ENCODE results near the gene NOTCH3.

NOTCH3 gene

GRCh38 chr19:15222738-15223648 is 22.2 kb upstream of the NOTCH3 start:
- TF ChIP-seq, protein P1, sequence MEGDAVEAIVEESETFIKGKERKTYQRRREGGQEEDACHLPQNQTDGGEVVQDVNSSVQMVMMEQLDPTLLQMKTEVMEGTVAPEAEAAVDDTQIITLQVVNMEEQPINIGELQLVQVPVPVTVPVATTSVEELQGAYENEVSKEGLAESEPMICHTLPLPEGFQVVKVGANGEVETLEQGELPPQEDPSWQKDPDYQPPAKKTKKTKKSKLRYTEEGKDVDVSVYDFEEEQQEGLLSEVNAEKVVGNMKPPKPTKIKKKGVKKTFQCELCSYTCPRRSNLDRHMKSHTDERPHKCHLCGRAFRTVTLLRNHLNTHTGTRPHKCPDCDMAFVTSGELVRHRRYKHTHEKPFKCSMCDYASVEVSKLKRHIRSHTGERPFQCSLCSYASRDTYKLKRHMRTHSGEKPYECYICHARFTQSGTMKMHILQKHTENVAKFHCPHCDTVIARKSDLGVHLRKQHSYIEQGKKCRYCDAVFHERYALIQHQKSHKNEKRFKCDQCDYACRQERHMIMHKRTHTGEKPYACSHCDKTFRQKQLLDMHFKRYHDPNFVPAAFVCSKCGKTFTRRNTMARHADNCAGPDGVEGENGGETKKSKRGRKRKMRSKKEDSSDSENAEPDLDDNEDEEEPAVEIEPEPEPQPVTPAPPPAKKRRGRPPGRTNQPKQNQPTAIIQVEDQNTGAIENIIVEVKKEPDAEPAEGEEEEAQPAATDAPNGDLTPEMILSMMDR (IDR thresholded peaks at IDR 0.05; ENCODE audit: low read depth, low read length), result no peak
- H3K4me3 ChIP-seq (replicated peaks in 1 of 2; ENCODE audit: low read depth in 2 of 2, low read length in 2 of 2), result peak overlapping the region; percentile 64 to 68
- peak; percentile 97 to 98 for DNase-seq (ENCODE audit: low read depth in 2 of 2)

DNA sequence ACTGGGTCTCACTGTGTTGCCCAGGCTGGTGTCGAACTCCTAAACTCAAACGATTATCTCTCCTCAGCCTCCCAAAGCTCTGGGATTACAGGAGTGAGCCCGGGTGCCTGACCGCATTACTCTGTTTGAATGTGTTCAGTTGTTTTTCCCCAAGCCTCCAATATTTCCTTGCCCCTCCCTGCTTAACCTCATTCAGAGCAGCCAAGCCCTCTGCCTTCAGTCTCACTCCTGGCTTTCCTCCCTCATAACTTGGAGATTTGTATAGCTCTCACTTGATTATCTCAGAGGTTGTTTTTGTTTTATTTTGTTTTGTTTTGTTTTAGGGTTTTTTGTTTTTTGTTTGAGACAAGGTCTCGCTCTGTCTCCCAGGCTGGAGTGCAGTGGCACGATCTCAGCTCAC is 20.0 kb upstream of the NOTCH3 start:
- DNase-seq (ENCODE audit: low read depth in 2 of 2), result no peak
- TF ChIP-seq, protein P1 (IDR thresholded peaks at IDR 0.05; ENCODE audit: low read depth, low read length), result no peak
- no peak overlapping the region for H3K4me3 ChIP-seq (replicated peaks in 1 of 2; ENCODE audit: low read depth in 2 of 2, low read length in 2 of 2)

DNA sequence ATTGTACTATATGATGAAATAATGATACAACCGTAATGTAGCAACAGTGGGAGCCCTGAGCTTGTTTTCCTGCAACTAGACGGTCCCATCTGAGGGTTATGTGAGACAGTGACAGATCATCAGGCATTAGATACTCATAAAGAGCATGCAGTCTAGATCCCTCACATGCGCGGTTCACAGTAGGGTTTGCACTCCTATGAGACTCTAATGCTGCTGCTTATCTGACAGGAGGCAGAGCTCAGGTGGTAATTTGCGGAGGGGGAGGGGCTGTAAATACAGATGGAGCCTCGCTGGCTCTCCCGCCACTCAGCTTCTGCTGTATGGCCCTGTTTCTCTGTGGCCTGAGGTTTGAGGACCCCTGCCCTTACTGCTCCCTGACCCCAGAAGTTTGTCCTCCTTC is 17.7 kb upstream of the NOTCH3 start:
- TF ChIP-seq, protein P1 (IDR thresholded peaks at IDR 0.05; ENCODE audit: low read depth, low read length), result no peak
- no peak for DNase-seq (ENCODE audit: low read depth in 2 of 2)
- H3K4me3 ChIP-seq (replicated peaks in 1 of 2; ENCODE audit: low read depth in 2 of 2, low read length in 2 of 2), result no peak overlapping the region

- no peak overlapping the region for H3K4me3 ChIP-seq (replicated peaks in 1 of 2; ENCODE audit: low read depth in 2 of 2, low read length in 2 of 2)
- TF ChIP-seq, protein P1 (IDR thresholded peaks at IDR 0.05; ENCODE audit: low read depth, low read length), result no peak
- DNase-seq (ENCODE audit: low read depth in 2 of 2), result no peak
These were observed 15.6 kb upstream of the NOTCH3 start for GRCh38 chr19:15216363-15216762.

DNA sequence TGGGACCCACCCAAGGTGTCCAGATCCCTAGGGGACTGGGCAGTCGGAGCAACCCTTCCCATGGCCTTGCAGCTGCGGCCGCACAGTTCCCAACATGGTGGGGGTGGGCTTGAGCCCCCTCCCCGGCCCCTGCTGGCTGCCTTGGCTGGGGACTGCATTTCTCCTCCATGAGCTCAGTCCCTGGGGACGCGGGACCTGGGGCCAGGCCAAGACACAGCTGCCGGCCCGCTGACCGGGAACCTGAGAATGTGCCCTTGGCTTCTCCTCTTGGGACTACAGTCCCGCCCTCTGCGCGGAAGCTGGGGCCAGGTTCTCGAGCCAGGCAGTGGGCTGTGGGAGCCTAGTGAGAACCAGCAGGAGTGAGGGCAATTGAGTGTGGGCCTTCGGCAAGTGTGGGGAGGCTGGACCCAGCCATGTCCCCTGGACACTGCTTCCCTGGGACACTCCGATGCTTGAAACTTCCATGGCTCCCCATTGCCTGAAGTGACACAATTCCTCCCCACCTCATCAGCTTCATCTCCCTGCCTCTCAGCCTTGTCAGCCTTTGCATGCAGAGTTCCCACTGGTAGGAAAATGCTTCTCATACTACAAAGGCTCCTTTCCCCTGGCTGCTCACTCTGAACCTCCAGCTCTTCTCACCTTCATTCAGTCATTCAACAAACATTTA is 13.1 kb upstream of the NOTCH3 start:
- TF ChIP-seq, protein P1 (IDR thresholded peaks at IDR 0.05; ENCODE audit: low read depth, low read length), result no peak
- H3K4me3 ChIP-seq (replicated peaks in 1 of 2; ENCODE audit: low read depth in 2 of 2, low read length in 2 of 2), result no peak overlapping the region
- DNase-seq (ENCODE audit: low read depth in 2 of 2), result peak; percentile 73 to 79

- no peak for DNase-seq (ENCODE audit: low read depth in 2 of 2)
- no peak overlapping the region for H3K4me3 ChIP-seq (replicated peaks in 1 of 2; ENCODE audit: low read depth in 2 of 2, low read length in 2 of 2)
- TF ChIP-seq, protein P1 (IDR thresholded peaks at IDR 0.05; ENCODE audit: low read depth, low read length), result no peak
These were observed 11.9 kb upstream of the NOTCH3 start for GRCh38 chr19:15212711-15213110.

All from cardiac fibroblast (primary cell).